Measurements from ENCODE around the gene ARSG. TPM values are rescaled to one million over a fixed set of nuclear protein-coding genes. Genes with fewer than 3 reads are reported as not detected.
A peak's percentile ranks its signal among the peaks of the same experiment; 100 is the strongest.

The ARSG gene
- total and polyA plus RNA-seq, 2 of the 13 experiments (the other 11 are each of a cell fraction or from before 2014, with no cell fraction given), result 3.7 to 15.2 TPM

DNA sequence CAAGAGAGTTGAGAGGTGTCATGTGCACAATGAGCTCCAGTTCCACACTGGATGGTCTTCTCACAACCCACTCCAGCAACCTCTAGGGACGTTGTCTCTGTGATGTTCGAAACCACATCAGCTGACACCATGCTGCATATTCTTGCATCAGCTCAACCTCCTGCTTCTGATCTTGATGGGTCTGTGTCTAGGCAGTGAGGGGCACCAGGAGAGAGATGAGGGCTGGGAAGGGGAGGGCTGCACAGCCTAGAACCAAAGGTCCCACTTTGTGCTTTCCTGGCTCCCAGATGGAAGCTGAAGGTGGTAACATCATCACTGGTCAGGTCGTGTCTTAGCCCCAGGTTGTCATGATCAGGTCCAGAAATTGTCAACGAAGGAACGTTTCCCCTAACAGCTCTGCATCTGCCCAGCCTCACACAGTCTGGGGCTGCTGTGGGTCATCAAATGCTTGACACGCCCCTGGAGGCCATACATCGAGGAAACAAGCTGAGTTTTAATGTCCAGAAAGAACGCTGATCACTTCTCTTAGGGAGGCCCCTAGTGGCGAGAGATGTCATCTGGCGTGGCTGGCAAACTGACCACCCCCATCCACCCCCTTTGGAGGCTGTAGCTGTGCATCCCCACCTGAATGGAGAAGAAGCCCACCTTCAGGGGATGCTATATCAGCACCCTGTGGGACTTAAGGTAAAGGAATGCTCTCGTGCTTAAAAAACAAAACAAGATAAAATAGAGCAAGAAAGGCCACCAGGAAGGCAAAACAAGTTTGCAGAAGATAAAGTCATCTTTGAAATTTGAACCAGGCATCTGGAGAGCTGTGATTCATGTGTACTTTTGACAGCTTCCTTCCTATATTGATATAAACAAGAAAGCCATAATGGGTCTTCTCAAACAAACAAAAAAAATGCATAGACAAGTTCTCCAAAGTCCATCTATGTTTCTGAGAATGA is 107.7 kb downstream of the ARSG start (continued):
- TF ChIP-seq, protein P1, sequence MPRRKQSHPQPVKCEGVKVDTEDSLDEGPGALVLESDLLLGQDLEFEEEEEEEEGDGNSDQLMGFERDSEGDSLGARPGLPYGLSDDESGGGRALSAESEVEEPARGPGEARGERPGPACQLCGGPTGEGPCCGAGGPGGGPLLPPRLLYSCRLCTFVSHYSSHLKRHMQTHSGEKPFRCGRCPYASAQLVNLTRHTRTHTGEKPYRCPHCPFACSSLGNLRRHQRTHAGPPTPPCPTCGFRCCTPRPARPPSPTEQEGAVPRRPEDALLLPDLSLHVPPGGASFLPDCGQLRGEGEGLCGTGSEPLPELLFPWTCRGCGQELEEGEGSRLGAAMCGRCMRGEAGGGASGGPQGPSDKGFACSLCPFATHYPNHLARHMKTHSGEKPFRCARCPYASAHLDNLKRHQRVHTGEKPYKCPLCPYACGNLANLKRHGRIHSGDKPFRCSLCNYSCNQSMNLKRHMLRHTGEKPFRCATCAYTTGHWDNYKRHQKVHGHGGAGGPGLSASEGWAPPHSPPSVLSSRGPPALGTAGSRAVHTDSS (CRISPR knock-in tag; conservative IDR thresholded peaks at IDR 0.05), result no peak
- TF ChIP-seq, protein P2, sequence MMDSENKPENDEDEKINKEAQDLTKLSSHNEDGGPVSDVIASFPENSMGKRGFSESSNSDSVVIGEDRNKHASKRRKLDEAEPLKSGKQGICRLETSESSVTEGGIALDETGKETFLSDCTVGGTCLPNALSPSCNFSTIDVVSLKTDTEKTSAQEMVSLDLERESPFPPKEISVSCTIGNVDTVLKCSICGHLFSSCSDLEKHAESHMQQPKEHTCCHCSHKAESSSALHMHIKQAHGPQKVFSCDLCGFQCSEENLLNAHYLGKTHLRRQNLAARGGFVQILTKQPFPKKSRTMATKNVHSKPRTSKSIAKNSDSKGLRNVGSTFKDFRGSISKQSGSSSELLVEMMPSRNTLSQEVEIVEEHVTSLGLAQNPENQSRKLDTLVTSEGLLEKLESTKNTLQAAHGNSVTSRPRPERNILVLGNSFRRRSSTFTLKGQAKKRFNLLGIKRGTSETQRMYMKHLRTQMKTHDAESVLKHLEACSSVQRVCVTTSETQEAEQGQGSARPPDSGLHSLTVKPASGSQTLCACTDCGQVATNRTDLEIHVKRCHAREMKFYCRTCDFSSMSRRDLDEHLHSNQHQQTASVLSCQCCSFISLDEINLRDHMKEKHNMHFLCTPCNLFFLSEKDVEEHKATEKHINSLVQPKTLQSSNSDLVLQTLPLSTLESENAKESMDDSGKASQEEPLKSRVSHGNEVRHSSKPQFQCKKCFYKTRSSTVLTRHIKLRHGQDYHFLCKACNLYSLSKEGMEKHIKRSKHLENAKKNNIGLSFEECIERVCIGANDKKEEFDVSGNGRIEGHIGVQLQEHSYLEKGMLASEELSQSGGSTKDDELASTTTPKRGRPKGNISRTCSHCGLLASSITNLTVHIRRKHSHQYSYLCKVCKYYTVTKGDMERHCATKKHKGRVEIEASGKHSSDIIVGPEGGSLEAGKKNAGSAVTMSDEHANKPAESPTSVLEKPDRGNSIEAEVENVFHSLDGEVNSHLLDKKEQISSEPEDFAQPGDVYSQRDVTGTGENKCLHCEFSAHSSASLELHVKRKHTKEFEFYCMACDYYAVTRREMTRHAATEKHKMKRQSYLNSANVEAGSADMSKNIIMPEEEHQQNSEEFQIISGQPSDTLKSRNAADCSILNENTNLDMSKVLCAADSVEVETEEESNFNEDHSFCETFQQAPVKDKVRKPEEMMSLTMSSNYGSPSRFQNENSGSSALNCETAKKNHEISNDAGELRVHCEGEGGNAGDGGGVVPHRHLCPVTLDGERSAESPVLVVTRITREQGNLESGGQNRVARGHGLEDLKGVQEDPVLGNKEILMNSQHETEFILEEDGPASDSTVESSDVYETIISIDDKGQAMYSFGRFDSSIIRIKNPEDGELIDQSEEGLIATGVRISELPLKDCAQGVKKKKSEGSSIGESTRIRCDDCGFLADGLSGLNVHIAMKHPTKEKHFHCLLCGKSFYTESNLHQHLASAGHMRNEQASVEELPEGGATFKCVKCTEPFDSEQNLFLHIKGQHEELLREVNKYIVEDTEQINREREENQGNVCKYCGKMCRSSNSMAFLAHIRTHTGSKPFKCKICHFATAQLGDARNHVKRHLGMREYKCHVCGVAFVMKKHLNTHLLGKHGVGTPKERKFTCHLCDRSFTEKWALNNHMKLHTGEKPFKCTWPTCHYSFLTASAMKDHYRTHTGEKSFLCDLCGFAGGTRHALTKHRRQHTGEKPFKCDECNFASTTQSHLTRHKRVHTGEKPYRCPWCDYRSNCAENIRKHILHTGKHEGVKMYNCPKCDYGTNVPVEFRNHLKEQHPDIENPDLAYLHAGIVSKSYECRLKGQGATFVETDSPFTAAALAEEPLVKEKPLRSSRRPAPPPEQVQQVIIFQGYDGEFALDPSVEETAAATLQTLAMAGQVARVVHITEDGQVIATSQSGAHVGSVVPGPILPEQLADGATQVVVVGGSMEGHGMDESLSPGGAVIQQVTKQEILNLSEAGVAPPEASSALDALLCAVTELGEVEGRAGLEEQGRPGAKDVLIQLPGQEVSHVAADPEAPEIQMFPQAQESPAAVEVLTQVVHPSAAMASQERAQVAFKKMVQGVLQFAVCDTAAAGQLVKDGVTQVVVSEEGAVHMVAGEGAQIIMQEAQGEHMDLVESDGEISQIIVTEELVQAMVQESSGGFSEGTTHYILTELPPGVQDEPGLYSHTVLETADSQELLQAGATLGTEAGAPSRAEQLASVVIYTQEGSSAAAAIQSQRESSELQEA (CRISPR knock-in tag; IDR thresholded peaks at IDR 0.05; ENCODE audit: not compliant biosample characterization), result peak; percentile 58
- peak; percentile 30; the same call in 1 of the 2 replicates for TF ChIP-seq ZSCAN9 (CRISPR knock-in tag; IDR thresholded peaks at IDR 0.05; ENCODE audit: borderline replicate concordance)
- peak; percentile 63; the same call in 1 of the 2 replicates for TF ChIP-seq ZNF652 (CRISPR knock-in tag; IDR thresholded peaks at IDR 0.05; ENCODE audit: borderline replicate concordance, low read depth)
- TF ChIP-seq ZNF616 (CRISPR knock-in tag; IDR thresholded peaks at IDR 0.05; ENCODE audit: low read depth), result peak; percentile 47; the same call in 1 of the 2 replicates
- TF ChIP-seq SP140L (CRISPR knock-in tag; IDR thresholded peaks at IDR 0.05; ENCODE audit: borderline replicate concordance), result 0 out of 2 replicates have a peak, but pooled peaks have one; percentile 46
- TF ChIP-seq PITX1 (CRISPR knock-in tag; IDR thresholded peaks at IDR 0.05), result peak; percentile 52; the same call in 1 of the 2 replicates
- peak; percentile 91 for TF ChIP-seq BCL6 (CRISPR knock-in tag; IDR thresholded peaks at IDR 0.05)
- TF ChIP-seq, protein P3, sequence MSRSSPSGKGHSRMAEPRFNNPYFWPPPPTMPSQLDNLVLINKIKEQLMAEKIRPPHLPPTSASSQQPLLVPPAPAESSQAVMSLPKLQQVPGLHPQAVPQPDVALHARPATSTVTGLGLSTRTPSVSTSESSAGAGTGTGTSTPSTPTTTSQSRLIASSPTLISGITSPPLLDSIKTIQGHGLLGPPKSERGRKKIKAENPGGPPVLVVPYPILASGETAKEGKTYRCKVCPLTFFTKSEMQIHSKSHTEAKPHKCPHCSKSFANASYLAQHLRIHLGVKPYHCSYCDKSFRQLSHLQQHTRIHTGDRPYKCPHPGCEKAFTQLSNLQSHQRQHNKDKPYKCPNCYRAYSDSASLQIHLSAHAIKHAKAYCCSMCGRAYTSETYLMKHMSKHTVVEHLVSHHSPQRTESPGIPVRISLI (CRISPR knock-in tag; IDR thresholded peaks at IDR 0.05; ENCODE audit: borderline replicate concordance), result peak; percentile 21; the same call in 1 of the 2 replicates
- 0 out of 2 replicates have a peak, but pooled peaks have one; percentile 27 for TF ChIP-seq ARHGAP35 (CRISPR knock-in tag; IDR thresholded peaks at IDR 0.05; ENCODE audit: borderline replicate concordance)
- TF ChIP-seq ZNF256 (CRISPR knock-in tag; conservative IDR thresholded peaks at IDR 0.05), result 0 out of 2 replicates have a peak, but pooled peaks have one; percentile 35
- TF ChIP-seq, protein P4, sequence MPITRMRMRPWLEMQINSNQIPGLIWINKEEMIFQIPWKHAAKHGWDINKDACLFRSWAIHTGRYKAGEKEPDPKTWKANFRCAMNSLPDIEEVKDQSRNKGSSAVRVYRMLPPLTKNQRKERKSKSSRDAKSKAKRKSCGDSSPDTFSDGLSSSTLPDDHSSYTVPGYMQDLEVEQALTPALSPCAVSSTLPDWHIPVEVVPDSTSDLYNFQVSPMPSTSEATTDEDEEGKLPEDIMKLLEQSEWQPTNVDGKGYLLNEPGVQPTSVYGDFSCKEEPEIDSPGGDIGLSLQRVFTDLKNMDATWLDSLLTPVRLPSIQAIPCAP (CRISPR knock-in tag; IDR thresholded peaks at IDR 0.05; ENCODE audit: low read depth), result no peak
- no peak for TF ChIP-seq NCOA5 (CRISPR knock-in tag; IDR thresholded peaks at IDR 0.05)
- TF ChIP-seq NPAS2 (CRISPR knock-in tag; IDR thresholded peaks at IDR 0.05; ENCODE audit: borderline replicate concordance), result no peak
